ENCODE measurements around the gene GSTA1.
"Not testable (repeated sequence)": the region's sequence is repeated elsewhere in the genome, so short reads cannot be mapped to it uniquely, and the experiment has no call there.

GSTA1 gene

DNA sequence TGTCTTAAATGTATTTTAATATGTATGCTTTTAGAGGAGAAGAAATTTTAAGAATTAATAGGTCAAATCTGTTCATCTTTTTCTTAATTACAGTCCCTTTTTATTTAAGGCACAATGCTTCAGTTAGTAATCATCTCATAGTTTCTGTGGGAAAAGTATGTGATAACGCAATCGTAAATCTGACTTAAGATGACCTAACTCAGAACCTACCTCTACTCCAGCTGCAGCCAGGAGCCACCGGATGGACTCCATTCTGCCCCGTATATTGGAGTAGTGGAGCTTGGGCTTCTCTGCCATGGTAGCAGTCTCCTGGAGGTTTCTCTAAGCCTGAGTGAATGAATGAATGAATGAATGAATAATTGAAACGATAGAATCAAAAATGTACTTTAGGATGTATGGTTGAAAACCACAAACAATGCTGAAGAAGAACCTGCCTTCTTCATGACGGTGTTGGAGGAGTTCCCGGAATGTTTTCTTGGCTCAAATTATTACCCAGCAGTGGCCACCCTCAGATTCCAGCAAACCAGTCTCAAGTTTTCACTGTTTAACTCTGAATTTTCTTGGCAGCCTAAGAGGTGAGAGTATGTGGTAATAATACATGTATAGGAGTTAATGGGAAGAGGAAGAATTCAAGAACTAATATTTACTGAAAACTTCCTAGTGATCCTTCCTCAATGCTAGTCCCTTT lies 45.8 kb downstream of the GSTA1 start:
- DNase-seq (ENCODE audit: low read depth in 2 of 2): not testable (repeated sequence)

- no peak for DNase-seq (ENCODE audit: low read depth in 2 of 2)
These were observed 49.2 kb downstream of the GSTA1 start for GRCh38 chr6:52754443-52754842.

DNA sequence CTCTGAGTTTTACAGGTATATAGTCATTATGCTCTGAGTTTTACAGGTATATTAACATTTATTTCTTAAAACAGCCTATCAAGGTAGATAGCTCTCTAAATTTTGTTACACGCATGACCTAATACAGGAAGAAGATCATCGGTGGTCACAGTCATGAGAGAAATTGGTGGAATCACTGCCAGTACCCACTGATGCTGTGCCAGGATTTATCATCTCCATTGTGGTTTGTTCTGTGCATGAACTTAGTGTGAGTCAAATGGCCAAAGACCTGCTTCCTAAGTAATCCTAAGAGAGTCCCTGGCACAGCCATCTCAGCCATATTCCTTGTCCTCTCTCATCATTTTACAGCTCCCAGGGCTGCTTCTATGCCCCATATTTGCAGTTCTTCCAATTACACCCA lies 50.5 kb downstream of the GSTA1 start:
- DNase-seq (ENCODE audit: low read depth in 2 of 2): not testable (repeated sequence)

GRCh38 chr6:52752310-52752709 lies 51.3 kb downstream of the GSTA1 start:
- no peak for DNase-seq (ENCODE audit: low read depth in 2 of 2)

- no peak for DNase-seq (ENCODE audit: low read depth in 2 of 2)
These were observed 54.0 kb downstream of the GSTA1 start for GRCh38 chr6:52749556-52750152.

DNA sequence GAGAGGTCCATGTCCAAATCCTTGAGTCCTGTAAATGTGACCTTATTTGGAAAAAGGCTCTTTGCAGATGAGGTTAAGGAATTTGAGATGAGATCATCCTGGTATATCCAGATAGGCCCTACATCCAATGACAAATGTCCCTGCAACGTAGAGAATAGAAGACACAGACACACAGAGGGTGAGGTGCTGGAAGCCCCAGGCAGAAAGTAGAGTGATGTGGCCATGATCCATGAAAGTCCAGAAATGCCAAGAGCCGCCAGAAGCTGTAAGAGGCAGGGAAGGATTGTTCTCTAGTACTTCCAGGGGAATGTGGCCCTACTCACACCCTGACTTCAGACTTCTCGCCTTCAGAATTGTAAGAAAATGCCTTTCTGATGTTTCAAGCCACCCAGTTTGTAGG lies 56.3 kb downstream of the GSTA1 start:
- DNase-seq (ENCODE audit: low read depth in 2 of 2): not testable (repeated sequence)

DNA sequence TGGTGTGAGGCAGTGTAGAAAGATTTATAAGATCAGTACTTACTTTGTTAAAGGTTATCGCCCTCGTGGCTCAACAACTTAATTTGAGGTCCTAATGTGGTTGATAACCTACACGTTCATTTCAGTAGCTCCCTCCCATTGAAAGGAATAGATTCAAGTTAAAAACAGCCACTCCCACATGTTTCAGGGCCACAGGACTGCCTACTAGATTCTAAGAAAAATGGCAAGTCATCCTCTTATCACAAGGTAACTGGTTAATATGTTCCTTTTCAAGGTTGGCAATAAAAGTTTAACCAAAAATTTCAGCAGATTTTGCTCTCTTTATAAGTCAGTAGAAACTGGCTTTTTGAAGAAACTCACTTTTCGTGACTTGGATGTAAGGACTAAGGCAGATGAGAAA lies 57.4 kb downstream of the GSTA1 start:
- DNase-seq (ENCODE audit: low read depth in 2 of 2): no peak

- no peak for DNase-seq (ENCODE audit: low read depth in 2 of 2)
These were observed 57.8 kb downstream of the GSTA1 start for GRCh38 chr6:52745764-52746201.

DNA sequence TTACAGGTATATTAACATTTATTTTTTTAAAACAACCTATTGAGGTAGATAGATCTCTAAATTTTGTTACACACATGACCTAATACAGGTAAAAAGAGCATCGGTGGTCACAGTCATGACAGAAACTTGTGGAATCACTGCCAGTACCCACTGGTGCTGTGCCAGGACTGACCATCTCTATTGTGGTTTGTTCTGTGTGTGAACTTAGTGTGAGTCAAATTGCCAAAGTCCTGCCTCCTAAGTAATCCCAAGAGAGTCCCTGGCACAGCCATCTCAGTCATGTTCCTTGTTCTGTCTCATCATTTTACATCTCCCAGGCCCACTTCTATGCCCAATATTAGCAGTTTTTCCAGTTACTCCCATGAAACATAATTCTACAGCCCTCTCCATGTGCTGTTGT lies 61.7 kb downstream of the GSTA1 start:
- DNase-seq (ENCODE audit: low read depth in 2 of 2): no peak

Measured in stimulated activated CD8-positive, alpha-beta memory T cell treated with anti-CD3 and anti-CD28 coated beads, Interleukin-15, amount 100 ng/mL, for 4 hours (primary cell).